ENCODE measurements around the gene ZNF326.

Gene ZNF326

GRCh38 chr1:89994805-89995597, at the start of gene ZNF326:
TSS of gene ZNF326 (plus strand) at chr1:89995110. CDS start at chr1:89995258, 148 bp downstream.
- peak; percentile 11; the same call in 1 of the 2 replicates for TF ChIP-seq CTCF (IDR thresholded peaks at IDR 0.05)

GRCh38 chr1:89945852-89946476, 48.9 kb upstream of the ZNF326 start:
- no peak for TF ChIP-seq CTCF (IDR thresholded peaks at IDR 0.05)

- no peak for TF ChIP-seq CTCF (IDR thresholded peaks at IDR 0.05)
Observed at GRCh38 chr1:89946532-89946931, 48.4 kb upstream of the ZNF326 start.

GRCh38 chr1:89948722-89949345, 46.1 kb upstream of the ZNF326 start:
- TF ChIP-seq CTCF (IDR thresholded peaks at IDR 0.05) = no peak

- TF ChIP-seq CTCF (IDR thresholded peaks at IDR 0.05) = no peak
Observed at GRCh38 chr1:89949991-89950624, 44.8 kb upstream of the ZNF326 start.

- TF ChIP-seq CTCF (IDR thresholded peaks at IDR 0.05) = no peak
Observed at GRCh38 chr1:89950703-89951102, 44.2 kb upstream of the ZNF326 start.

GRCh38 chr1:89951766-89952604, 42.9 kb upstream of the ZNF326 start:
- no peak for TF ChIP-seq CTCF (IDR thresholded peaks at IDR 0.05)
